T-helper 22 cell (primary cell): ENCODE data around the gene ZNF174.

Source experiments
- DNase-seq: peaks from one replicate; pipeline ENCODE4 v3.0.0-alpha.2; 2020; ENCODE audit warnings: low read depth

The ZNF174 gene

DNA sequence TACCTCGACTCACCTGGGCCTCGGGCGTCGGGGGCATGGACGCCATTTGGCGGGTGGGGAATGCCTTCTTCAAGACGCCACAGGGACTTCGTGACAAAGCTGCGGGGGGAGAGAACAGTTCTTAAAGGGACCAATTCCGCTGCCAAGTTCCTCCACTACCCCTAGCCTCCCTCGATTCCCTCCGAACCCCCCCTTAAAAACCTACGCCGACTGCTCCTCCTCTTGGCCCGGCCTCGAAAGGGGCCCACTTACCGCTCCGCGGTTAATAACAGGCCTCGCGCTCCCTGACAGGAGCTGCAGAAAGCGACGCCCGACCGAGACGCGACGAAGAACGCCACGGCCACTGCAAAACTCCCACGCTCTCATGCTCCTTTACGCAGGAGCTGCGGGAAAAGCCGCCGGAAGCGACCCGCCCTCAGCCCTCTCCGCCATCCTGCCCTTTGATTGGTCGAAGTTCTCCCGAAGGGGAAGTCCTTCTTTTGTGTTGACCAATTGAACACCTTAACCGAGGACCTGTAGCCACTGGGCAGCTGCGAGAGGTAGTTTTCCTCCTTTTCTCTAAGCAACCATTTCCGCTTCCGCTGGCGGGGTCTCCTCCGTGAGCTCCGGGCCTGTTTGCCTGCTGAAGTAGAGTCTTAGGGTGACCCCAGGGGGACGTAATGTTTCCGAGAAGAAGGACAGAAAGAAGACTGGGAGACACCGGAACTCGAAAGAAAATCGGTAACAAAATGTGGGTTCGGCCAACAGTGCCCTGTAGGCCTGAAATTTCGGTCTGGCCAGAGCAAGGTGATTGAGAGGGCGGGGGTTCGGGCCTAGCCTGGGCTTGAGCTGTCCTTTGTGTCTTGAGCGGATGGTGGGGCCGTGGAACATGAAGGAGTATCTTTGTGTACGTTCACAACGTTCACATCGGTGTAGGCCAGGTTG lies 42.4 kb downstream of the ZNF174 start, which contains the start of the genes NAA60 and ZNF597:
NAA60 (plus strand) TSS at position 573 of the 924 bp plus-strand sequence. CDS start 32,548 bp downstream, outside the sequence.
ZNF597 (minus strand) TSS at position 397 of the 924 bp plus-strand sequence; CDS start at position 46, 351 bp downstream.
- DNase-seq = peak; percentile 76

DNA sequence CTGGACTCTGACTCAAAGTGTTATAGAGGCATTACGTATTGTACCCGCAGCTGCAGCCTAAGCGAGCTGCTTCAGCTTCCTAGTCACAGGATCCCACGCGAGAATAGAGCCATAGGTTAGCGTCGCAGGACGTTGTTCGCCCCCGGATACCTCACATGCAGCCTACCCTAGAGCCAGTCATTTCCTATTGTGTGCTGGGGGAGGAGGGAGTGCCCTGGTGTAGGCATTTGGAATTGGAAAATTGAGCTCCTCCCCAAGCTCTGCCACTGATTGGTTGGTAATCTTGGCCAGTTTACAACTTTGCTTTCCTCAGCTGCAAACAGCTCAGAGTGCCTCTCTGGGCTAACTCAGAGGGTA lies 43.0 kb downstream of the ZNF174 start:
- no peak for DNase-seq

DNA sequence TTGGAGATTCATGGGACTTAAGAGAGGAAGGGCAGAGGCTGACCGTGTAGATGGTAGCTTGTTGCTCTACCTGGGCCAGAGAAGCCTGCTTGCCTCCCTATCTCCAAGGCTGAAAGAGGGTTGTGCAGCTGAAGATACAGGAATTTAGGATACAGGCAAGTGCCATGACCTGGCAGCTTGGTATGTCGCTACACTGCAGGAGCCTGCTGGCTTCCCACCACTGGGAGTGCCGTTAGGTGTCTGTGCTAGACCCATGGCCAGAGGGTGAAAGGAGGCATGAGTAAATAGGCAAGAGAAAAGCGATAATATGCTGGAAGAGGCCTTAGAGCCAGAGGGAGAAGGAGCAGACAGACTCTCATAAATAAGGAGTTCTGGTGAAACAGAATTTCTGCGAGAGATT lies 53.1 kb downstream of the ZNF174 start:
- no peak for DNase-seq

DNA sequence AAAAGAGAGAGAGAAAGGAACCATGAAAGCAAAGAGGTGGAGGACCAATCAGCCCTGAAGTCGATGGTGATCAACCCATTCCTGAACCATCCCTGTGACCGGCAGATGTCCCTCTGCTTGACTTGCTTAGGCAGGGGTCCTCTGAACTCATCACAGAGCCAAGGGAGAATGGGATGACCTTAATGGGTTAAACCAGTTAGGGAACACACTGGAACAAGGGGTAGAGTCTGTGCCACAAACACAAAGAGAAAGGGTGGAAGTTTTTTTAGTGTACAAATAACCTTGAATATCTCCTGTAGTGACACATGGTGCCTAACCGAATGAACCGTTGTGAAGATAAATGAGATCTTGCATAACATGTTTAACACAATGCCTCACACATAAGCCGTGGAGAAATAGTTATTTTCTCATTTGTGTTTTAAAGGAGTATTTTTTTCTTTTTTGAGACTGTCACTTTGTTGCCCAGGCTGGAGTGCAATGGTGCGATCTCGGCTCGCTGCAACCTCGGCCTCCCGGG lies 53.7 kb downstream of the ZNF174 start:
- DNase-seq = no peak

DNA sequence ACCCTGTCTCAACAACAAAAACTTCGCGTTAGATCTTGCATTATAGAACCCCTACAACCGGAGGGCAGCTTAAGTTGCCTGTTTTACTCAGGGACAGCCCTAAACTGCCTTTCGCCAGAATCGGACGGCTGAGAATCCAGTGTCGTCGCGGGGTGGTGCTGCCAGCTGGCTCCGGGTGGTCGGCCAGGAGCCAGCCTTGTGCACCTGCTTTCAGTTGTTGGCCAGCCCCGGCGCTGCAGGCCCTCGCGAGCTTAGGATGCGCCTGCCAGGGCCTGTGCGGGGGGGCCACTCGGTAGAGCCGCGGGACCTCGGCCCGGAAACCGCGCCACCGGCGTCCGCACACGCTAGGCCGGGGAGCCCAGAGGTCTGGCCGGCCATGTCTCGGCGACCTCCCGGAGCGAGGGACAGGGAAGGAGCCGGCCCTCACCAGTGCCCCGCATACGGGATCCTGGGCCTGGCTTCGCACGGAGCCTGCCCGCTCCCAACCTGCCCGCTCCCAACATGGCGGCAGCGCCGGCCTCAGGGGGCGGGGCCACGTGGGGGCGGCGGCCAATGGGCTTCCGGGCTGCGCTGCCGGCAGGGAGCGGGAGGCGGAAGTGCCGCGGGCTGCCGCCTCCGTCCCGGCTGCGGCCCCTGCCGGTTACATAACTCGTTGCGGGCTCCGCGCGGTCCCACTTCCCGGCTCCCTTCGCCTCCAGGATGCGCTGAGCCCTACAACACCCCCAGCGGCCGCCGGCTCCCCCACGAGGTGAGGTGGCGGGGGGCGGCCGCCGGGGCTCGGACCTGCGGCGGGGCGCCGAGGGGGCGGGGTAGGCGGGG lies 56.6 kb downstream of the ZNF174 start:
- peak; percentile 82 for DNase-seq

DNA sequence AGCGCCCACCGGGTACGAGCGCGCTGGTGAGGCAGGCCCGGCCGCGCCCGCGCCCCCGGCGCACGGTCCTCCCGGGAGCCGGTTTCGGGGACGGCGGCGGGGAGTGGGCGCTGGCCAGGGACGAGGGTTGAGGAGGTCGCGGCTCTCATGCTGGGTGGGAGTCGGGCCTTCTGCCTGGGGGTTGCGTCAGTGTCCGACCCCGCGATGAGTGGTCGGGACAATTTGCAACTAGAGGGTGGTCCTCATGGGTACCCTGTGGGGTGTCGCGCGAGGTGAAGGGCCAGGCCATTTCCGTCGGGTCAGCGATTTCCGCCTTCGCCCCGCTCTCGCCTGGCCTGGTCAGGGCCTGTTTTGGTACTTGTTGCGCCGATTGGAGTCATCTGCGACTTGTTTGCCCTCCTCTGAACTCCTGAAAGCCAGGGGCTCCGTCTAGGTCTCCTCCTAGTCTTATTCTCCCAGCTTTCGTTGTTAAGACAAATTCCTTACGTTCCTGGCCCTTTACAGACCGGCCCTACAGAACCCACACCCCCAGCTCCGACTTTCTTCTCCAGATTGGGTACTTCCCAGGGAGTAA lies 57.4 kb downstream of the ZNF174 start:
- no peak for DNase-seq

DNA sequence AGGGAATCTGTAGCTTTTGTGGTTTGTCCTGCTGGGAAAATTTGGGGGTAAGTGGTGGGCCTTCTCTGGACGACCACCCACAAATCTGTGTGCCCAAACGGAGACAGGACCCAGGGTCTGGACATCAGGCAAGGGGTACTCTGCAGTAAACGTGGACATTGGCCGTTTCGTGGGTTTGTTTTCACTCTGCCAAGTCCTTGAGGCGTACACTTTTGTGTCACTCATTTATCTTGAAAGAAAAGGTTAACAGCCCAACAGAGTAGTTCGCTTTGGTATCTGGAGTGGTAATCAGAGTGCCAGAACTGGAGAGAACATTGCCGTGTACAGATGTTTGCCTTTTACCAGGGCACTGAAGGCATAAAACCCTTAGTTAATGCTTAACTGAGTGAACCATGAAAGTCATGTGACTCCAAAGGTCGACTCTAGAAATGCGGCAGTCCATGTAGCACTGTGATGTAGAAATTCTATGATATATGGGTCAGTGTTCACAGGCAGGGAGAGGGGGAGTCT lies 57.9 kb downstream of the ZNF174 start:
- DNase-seq = no peak
